HUES48 (cell line): ENCODE measurements around the gene PI4KA.

Experiments used
- H3K27ac ChIP-seq: one replicate; pipeline ENCODE4 v1.7.0; 2013; ENCODE audit warnings: low read depth, low read length, inconsistent platforms
- H3K27me3 ChIP-seq: 2 replicates; pipeline ENCODE4 v1.6.1; 2013; ENCODE audit warnings: mild to moderate bottlenecking, low read length; ENCODE audit not compliant: control insufficient read depth, insufficient read depth
- H3K36me3 ChIP-seq: 2 replicates; pipeline ENCODE4 v1.6.1; 2013; ENCODE audit warnings: low read length; ENCODE audit not compliant: control insufficient read depth, insufficient read depth
- H3K4me1 ChIP-seq: 2 replicates; pipeline ENCODE4 v1.6.1; 2013; ENCODE audit warnings: mild to moderate bottlenecking, low read length; ENCODE audit not compliant: control insufficient read depth, insufficient read depth
- H3K4me3 ChIP-seq: 2 replicates; pipeline ENCODE4 v1.5.1; 2013; ENCODE audit warnings: mild to moderate bottlenecking, low read depth, low read length
- H3K9ac ChIP-seq: 2 replicates; pipeline ENCODE4 v1.6.1; 2013; ENCODE audit warnings: mild to moderate bottlenecking, low read depth, low read length, moderate library complexity
- H3K9me3 ChIP-seq: 2 replicates; pipeline ENCODE4 v1.6.1; 2013; ENCODE audit warnings: low read length; ENCODE audit not compliant: control insufficient read depth, insufficient read depth

PI4KA gene

DNA sequence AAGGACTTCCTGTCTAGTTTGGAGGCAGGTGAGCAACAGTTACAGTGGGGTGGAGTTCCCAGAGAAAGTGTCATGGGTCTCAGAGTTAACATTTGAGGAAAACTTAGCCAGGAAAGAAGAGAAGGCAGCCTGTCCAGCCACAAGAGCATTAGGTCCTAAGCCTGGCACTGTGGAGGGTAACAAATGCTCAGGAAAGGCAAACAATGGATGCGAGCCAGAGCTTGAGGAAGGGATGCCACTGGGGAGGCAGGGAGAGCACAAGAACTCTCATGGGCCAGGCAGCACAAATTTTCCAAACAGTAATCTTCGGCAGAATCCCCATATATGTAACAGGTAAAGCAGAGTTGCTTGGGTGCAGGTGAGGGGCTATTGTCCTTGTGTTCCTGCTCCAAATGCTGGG, 92.7 kb downstream of the PI4KA start:
- no peaks in the 10 kb centered on the region for H3K4me1 ChIP-seq
- peaks cover 34% of the 10 kb centered on the region for H3K36me3 ChIP-seq
- no peaks in the 10 kb centered on the region for H3K27me3 ChIP-seq
- H3K9ac ChIP-seq, result no peak overlapping the region
- no peaks in the 10 kb centered on the region for H3K9me3 ChIP-seq
- no peak overlapping the region for H3K4me3 ChIP-seq
- H3K27ac ChIP-seq, result no peak overlapping the region

GRCh38 chr22:20764729-20765128, 93.9 kb downstream of the PI4KA start:
- Histone ChIP-seq H3K4me3 (no peak overlapping the region), H3K9ac (no peak overlapping the region)

GRCh38 chr22:20764471-20764720, 94.2 kb downstream of the PI4KA start:
- Histone ChIP-seq H3K27me3 (no peaks in the 10 kb centered on the region), H3K36me3 (peaks cover 37% of the 10 kb centered on the region), H3K4me3 (no peak overlapping the region)

More at GRCh38 chr22:20764729-20765128, 93.9 kb downstream of the PI4KA start:
- Histone ChIP-seq H3K9me3 (no peaks in the 10 kb centered on the region), H3K36me3 (peaks cover 37% of the 10 kb centered on the region), H3K4me1 (no peaks in the 10 kb centered on the region), H3K27ac (no peak overlapping the region), H3K27me3 (no peaks in the 10 kb centered on the region)

DNA sequence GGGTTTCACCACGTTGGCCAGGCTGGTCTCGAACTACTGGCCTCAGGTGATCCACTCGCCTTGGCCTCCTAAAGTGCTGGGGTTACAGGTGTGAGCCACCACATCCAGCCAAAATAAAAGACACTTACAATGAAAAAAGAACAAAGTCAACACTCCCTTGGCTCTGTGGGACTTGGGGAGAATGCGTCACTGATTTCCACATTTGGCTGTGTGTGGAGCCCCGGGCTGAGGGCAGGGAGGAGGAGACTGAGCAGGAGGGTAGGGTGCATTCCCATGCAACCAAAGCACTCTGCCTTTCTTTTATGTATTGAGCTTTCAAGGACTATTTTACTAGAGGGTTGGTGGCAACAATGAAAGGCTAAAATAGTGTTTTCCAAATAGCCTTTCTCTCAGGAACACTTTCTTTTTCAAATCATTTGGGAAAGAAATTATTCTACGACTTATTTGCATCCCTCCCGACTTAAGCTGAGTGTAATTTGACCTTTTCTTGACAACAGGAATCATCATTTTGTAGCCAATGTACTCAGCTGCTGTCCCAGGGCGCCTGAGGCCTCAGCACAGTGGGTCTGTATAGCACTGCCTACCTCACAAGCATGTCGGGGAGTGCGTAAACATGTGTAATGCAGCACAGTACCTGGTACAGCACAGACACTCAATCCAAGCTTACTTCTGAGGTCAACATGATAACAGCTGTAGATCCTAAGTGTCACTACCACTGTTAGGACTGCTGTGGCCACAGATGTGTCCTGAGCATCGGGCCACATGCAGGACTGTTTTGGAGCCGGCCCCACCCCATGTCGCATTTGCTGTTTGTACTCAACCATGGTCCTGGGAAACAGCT, 94.8 kb downstream of the PI4KA start:
- H3K27me3 ChIP-seq, result no peaks in the 10 kb centered on the region

More at GRCh38 chr22:20764471-20764720, 94.2 kb downstream of the PI4KA start:
- Histone ChIP-seq H3K9ac (no peak overlapping the region), H3K9me3 (no peaks in the 10 kb centered on the region), H3K27ac (no peak overlapping the region), H3K4me1 (no peaks in the 10 kb centered on the region)

GRCh38 chr22:20762233-20762796, 96.3 kb downstream of the PI4KA start:
- H3K27ac ChIP-seq, result no peak overlapping the region
- peaks cover 37% of the 10 kb centered on the region for H3K36me3 ChIP-seq
- H3K4me3 ChIP-seq, result no peak overlapping the region
- H3K4me1 ChIP-seq, result no peaks in the 10 kb centered on the region
- no peak overlapping the region for H3K9ac ChIP-seq
- no peaks in the 10 kb centered on the region for H3K27me3 ChIP-seq
- no peaks in the 10 kb centered on the region for H3K9me3 ChIP-seq

More for the DNA sequence above, 94.8 kb downstream of the PI4KA start:
- Histone ChIP-seq H3K9ac (no peak overlapping the region), H3K27ac (no peak overlapping the region), H3K4me1 (no peaks in the 10 kb centered on the region), H3K4me3 (no peak overlapping the region), H3K36me3 (peaks cover 37% of the 10 kb centered on the region), H3K9me3 (no peaks in the 10 kb centered on the region)

DNA sequence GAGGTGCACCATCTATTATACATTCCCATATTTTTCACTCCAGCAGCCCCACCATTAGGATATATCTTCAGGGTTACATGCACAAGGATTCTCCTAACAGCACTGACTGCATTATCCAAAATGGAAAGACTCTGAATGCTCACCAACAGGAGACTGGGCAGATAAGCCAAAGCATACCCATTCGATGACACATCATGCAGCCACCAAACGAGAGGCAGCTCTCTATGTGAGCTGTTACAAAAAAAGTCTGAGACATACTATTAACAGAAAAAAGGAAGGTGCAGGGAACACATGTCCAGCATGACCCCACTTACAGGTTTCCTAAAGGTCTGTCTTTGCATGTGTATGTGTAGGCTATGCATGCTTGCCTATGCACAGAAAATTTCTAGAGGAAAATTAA, 97.1 kb downstream of the PI4KA start:
- Histone ChIP-seq H3K27ac (no peak overlapping the region), H3K4me1 (no peaks in the 10 kb centered on the region), H3K9ac (no peak overlapping the region), H3K36me3 (peaks cover 37% of the 10 kb centered on the region), H3K4me3 (no peak overlapping the region), H3K27me3 (no peaks in the 10 kb centered on the region), H3K9me3 (no peaks in the 10 kb centered on the region)

- Histone ChIP-seq H3K27ac (no peak overlapping the region), H3K4me3 (no peak overlapping the region), H3K9me3 (no peaks in the 10 kb centered on the region), H3K9ac (no peak overlapping the region), H3K4me1 (no peaks in the 10 kb centered on the region), H3K36me3 (peaks cover 34% of the 10 kb centered on the region), H3K27me3 (no peaks in the 10 kb centered on the region)
These were observed 98.5 kb downstream of the PI4KA start for GRCh38 chr22:20760084-20760483.

- H3K9me3 ChIP-seq, result no peaks in the 10 kb centered on the region
These were observed 99.9 kb downstream of the PI4KA start for GRCh38 chr22:20758688-20759087.

GRCh38 chr22:20756846-20757245, 101.8 kb downstream of the PI4KA start:
- Histone ChIP-seq H3K27ac (no peak overlapping the region), H3K4me1 (no peaks in the 10 kb centered on the region), H3K9ac (no peak overlapping the region), H3K27me3 (no peaks in the 10 kb centered on the region), H3K9me3 (no peaks in the 10 kb centered on the region), H3K4me3 (no peak overlapping the region), H3K36me3 (peaks cover 9% of the 10 kb centered on the region; the same call in 1 of the 2 replicates)

More at GRCh38 chr22:20758688-20759087, 99.9 kb downstream of the PI4KA start:
- Histone ChIP-seq H3K27me3 (no peaks in the 10 kb centered on the region), H3K27ac (no peak overlapping the region), H3K4me1 (no peaks in the 10 kb centered on the region), H3K36me3 (peaks cover 20% of the 10 kb centered on the region; the same call in 1 of the 2 replicates), H3K9ac (no peak overlapping the region), H3K4me3 (no peak overlapping the region)

GRCh38 chr22:20752873-20753272, 105.7 kb downstream of the PI4KA start:
- H3K9ac ChIP-seq, result no peak overlapping the region
- H3K4me3 ChIP-seq, result no peak overlapping the region
- no peak overlapping the region for H3K27ac ChIP-seq
- peaks cover 15% of the 10 kb centered on the region for H3K36me3 ChIP-seq
- no peaks in the 10 kb centered on the region for H3K27me3 ChIP-seq
- no peaks in the 10 kb centered on the region for H3K9me3 ChIP-seq
- no peaks in the 10 kb centered on the region for H3K4me1 ChIP-seq

GRCh38 chr22:20752104-20752741, 106.4 kb downstream of the PI4KA start:
- H3K9ac ChIP-seq, result no peak overlapping the region
- H3K4me1 ChIP-seq, result no peaks in the 10 kb centered on the region
- no peaks in the 10 kb centered on the region for H3K9me3 ChIP-seq
- H3K27ac ChIP-seq, result no peak overlapping the region
- H3K4me3 ChIP-seq, result no peak overlapping the region
- no peaks in the 10 kb centered on the region for H3K27me3 ChIP-seq
- peaks cover 18% of the 10 kb centered on the region for H3K36me3 ChIP-seq
